Effector memory CD8-positive, alpha-beta T cell (primary cell): ENCODE measurements around the gene PROK1.
A peak's percentile ranks its signal among the peaks of the same experiment; 100 is the strongest.
"Not testable (repeated sequence)": the region's sequence is repeated elsewhere in the genome, so short reads cannot be mapped to it uniquely, and the experiment has no call there.

Experiments used
- ATAC-seq: fragments of 150-1000 bp; cut with Tn5 transposase; replicated peaks from 2 replicates; pipeline ENCODE4 v1.10.0; 2021; ENCODE audit warnings: mild to moderate bottlenecking, moderate library complexity
- DNase-seq, 3 experiments: peaks; one replicate each; pipeline ENCODE4 v3.0.0; 2021
- H3K27ac Mint-ChIP-seq, 2 donors: one replicate each; pipeline ENCODE4 v1.8.0; 2022; ENCODE audit warnings: mild to moderate bottlenecking in 2 of 2, mixed read lengths in 2 of 2, moderate library complexity in 2 of 2
- H3K27me3 Mint-ChIP-seq, 2 donors: one replicate each; pipeline ENCODE4 v1.8.0; 2022; ENCODE audit warnings: mixed read lengths in 2 of 2
- H3K36me3 Mint-ChIP-seq: one replicate; pipeline ENCODE4 v1.8.0; 2022; ENCODE audit warnings: mild to moderate bottlenecking, moderate library complexity, mixed read lengths; ENCODE audit not compliant: insufficient read depth
- H3K4me1 Mint-ChIP-seq, 2 donors: one replicate each; pipeline ENCODE4 v1.8.0; 2022; ENCODE audit warnings: low read depth in 2 of 2, mixed read lengths in 2 of 2
- H3K4me3 Mint-ChIP-seq, 2 donors: one replicate each; pipeline ENCODE4 v1.8.0; 2022; ENCODE audit warnings: mild to moderate bottlenecking in 2 of 2, mixed read lengths in 2 of 2, moderate library complexity in 2 of 2
- H3K9me3 Mint-ChIP-seq, 2 donors: one replicate each; pipeline ENCODE4 v1.8.0; 2022; ENCODE audit warnings: mixed read lengths in 2 of 2

Gene PROK1

GRCh38 chr1:110439873-110440272 is 11.1 kb upstream of the PROK1 start:
- H3K4me3 Mint-ChIP-seq, H3K9me3 Mint-ChIP-seq, H3K27ac Mint-ChIP-seq, ATAC-seq, DNase-seq, H3K36me3 Mint-ChIP-seq, H3K4me1 Mint-ChIP-seq: not testable (repeated sequence)
- peaks cover 11 to 58% of the 10 kb centered on the region in 2 donors for H3K27me3 Mint-ChIP-seq

- no peak for ATAC-seq
- Mint-ChIP-seq H3K9me3 (no peaks in the 10 kb centered on the region), H3K27ac (no peak overlapping the region), H3K36me3 (no peaks in the 10 kb centered on the region), H3K4me1 (no peaks in the 10 kb centered on the region), H3K27me3 (peaks cover 11 to 58% of the 10 kb centered on the region in 2 donors), H3K4me3 (no peak overlapping the region)
- no peak for DNase-seq
These were observed 10.1 kb upstream of the PROK1 start for GRCh38 chr1:110440877-110441276.

GRCh38 chr1:110441888-110442287 is 9.1 kb upstream of the PROK1 start:
- no peaks in the 10 kb centered on the region for H3K9me3 Mint-ChIP-seq
- DNase-seq (no peak), ATAC-seq (no peak)
- H3K27ac Mint-ChIP-seq = no peak overlapping the region
- no peaks in the 10 kb centered on the region for H3K4me1 Mint-ChIP-seq
- H3K36me3 Mint-ChIP-seq = no peaks in the 10 kb centered on the region
- no peak overlapping the region for H3K4me3 Mint-ChIP-seq
- peaks cover 11 to 58% of the 10 kb centered on the region in 2 donors for H3K27me3 Mint-ChIP-seq

GRCh38 chr1:110443451-110443850 is 7.5 kb upstream of the PROK1 start:
- no peak overlapping the region for H3K4me3 Mint-ChIP-seq

GRCh38 chr1:110444561-110444960 is 6.4 kb upstream of the PROK1 start:
- Mint-ChIP-seq H3K4me1 (no peaks in the 10 kb centered on the region), H3K27me3 (peaks cover 17 to 42% of the 10 kb centered on the region in 2 donors), H3K36me3 (no peaks in the 10 kb centered on the region), H3K4me3 (no peak overlapping the region), H3K9me3 (no peaks in the 10 kb centered on the region), H3K27ac (no peak overlapping the region)
- DNase-seq (no peak), ATAC-seq (no peak)

More at GRCh38 chr1:110443451-110443850, 7.5 kb upstream of the PROK1 start:
- Mint-ChIP-seq H3K9me3 (no peaks in the 10 kb centered on the region), H3K4me1 (no peaks in the 10 kb centered on the region), H3K36me3 (no peaks in the 10 kb centered on the region), H3K27ac (no peak overlapping the region), H3K27me3 (peaks cover 17 to 53% of the 10 kb centered on the region in 2 donors)
- no peak for DNase-seq
- ATAC-seq = no peak

- H3K36me3 Mint-ChIP-seq = no peaks in the 10 kb centered on the region
- no peaks in the 10 kb centered on the region for H3K9me3 Mint-ChIP-seq
- peaks cover 33 to 50% of the 10 kb centered on the region in 2 donors for H3K27me3 Mint-ChIP-seq
- ATAC-seq (no peak), DNase-seq (no peak)
- no peak overlapping the region for H3K4me3 Mint-ChIP-seq
- no peak overlapping the region for H3K27ac Mint-ChIP-seq
- H3K4me1 Mint-ChIP-seq = no peaks in the 10 kb centered on the region
These were observed 993 bp upstream of the PROK1 start for GRCh38 chr1:110449661-110450651.

- H3K36me3 Mint-ChIP-seq = no peaks in the 10 kb centered on the region
- H3K4me3 Mint-ChIP-seq = no peak overlapping the region
- H3K4me1 Mint-ChIP-seq = no peaks in the 10 kb centered on the region
- H3K27ac Mint-ChIP-seq = no peak overlapping the region
- peaks cover 32 to 56% of the 10 kb centered on the region in 2 donors for H3K27me3 Mint-ChIP-seq
- DNase-seq = no peak
- H3K9me3 Mint-ChIP-seq = no peaks in the 10 kb centered on the region
- ATAC-seq = no peak
These were observed 1.4 kb downstream of the PROK1 start for GRCh38 chr1:110452330-110452729.

- Mint-ChIP-seq H3K36me3 (no peaks in the 10 kb centered on the region), H3K4me1 (no peaks in the 10 kb centered on the region), H3K27ac (no peak overlapping the region), H3K9me3 (no peaks in the 10 kb centered on the region), H3K27me3 (peaks cover 27 to 49% of the 10 kb centered on the region in 2 donors), H3K4me3 (no peak overlapping the region)
- DNase-seq (no peak), ATAC-seq (no peak)
These were observed 2.9 kb downstream of the PROK1 start for GRCh38 chr1:110453829-110454228.

- no peak overlapping the region for H3K27ac Mint-ChIP-seq
- ATAC-seq (no peak), DNase-seq (no peak)
- H3K36me3 Mint-ChIP-seq = no peaks in the 10 kb centered on the region
- no peak overlapping the region for H3K4me3 Mint-ChIP-seq
- peaks cover 27 to 49% of the 10 kb centered on the region in 2 donors for H3K27me3 Mint-ChIP-seq
- no peaks in the 10 kb centered on the region for H3K9me3 Mint-ChIP-seq
- H3K4me1 Mint-ChIP-seq = no peaks in the 10 kb centered on the region
These were observed 3.4 kb downstream of the PROK1 start for GRCh38 chr1:110454328-110454727.

- no peaks in the 10 kb centered on the region for H3K4me1 Mint-ChIP-seq
- ATAC-seq (no peak), DNase-seq (no peak)
- H3K36me3 Mint-ChIP-seq = no peaks in the 10 kb centered on the region
- H3K4me3 Mint-ChIP-seq = no peak overlapping the region
- peaks cover 27 to 47% of the 10 kb centered on the region in 2 donors for H3K27me3 Mint-ChIP-seq
- no peak overlapping the region for H3K27ac Mint-ChIP-seq
- no peaks in the 10 kb centered on the region for H3K9me3 Mint-ChIP-seq
These were observed 4.2 kb downstream of the PROK1 start for GRCh38 chr1:110455151-110455550.

- DNase-seq (no peak), ATAC-seq (no peak)
- Mint-ChIP-seq H3K4me3 (no peak overlapping the region), H3K36me3 (no peaks in the 10 kb centered on the region), H3K27ac (no peak overlapping the region), H3K4me1 (no peaks in the 10 kb centered on the region), H3K9me3 (no peaks in the 10 kb centered on the region), H3K27me3 (peaks cover 12 to 29% of the 10 kb centered on the region in 2 donors)
These were observed 6.3 kb downstream of the PROK1 start for GRCh38 chr1:110457206-110457605.

GRCh38 chr1:110460253-110461220 is 9.6 kb downstream of the PROK1 start:
- no peaks in the 10 kb centered on the region for H3K36me3 Mint-ChIP-seq
- DNase-seq (peak; percentile 87 to 92 (median 88)), ATAC-seq (peak; percentile 98)
- no peak overlapping the region for H3K27ac Mint-ChIP-seq
- no peak overlapping the region for H3K4me3 Mint-ChIP-seq
- no peaks in the 10 kb centered on the region for H3K4me1 Mint-ChIP-seq
- peaks cover 9 to 18% of the 10 kb centered on the region in 2 donors for H3K27me3 Mint-ChIP-seq
- H3K9me3 Mint-ChIP-seq = no peaks in the 10 kb centered on the region

GRCh38 chr1:110462093-110462492 is 11.1 kb downstream of the PROK1 start:
- Mint-ChIP-seq H3K27me3 (peaks cover 11 to 16% of the 10 kb centered on the region in 2 donors), H3K36me3 (no peaks in the 10 kb centered on the region), H3K4me3 (no peak overlapping the region), H3K4me1 (no peaks in the 10 kb centered on the region), H3K9me3 (no peaks in the 10 kb centered on the region), H3K27ac (peak overlapping the region in 1 of 2 donors; percentile 49)
- DNase-seq (no peak), ATAC-seq (no peak)
